ENCODE data around the gene EFEMP1. TPM values are rescaled to one million over a fixed set of nuclear protein-coding genes. Genes with fewer than 3 reads are reported as not detected.

EFEMP1 gene
- total RNA-seq, 1 experiment from 2014 or later = 0.34 TPM

DNA sequence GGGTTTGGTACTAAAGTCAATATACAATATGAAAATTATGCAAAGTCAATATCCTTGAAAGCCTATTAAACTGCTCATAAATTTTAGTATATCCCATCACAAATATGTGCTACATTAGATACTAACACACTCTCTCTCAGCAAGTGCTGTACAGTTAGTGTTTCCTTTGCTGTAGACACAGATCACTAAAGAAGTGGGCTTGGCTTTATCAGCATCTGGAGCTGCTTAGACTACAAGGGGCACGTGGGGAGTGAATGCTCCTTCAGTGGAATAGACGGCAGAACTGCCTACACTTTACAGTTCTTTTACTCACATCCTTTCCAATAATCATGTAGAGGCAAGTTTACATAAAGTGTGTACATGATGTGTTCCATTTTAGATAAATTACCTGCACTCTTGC, 26.0 kb upstream of the EFEMP1 start:
- Histone ChIP-seq H3K4me3 (replicated peaks in 1 of 2; ENCODE audit: low read depth in 1 of 2, low read length in 2 of 2) (no peak overlapping the region), H3K4me1 (ENCODE audit: control insufficient read depth in 1 of 2, insufficient read depth in 2 of 2, low read length in 2 of 2) (no peaks in the 10 kb centered on the region), H3K36me3 (ENCODE audit: control insufficient read depth in 1 of 2, insufficient read depth in 2 of 2, low read length in 2 of 2) (no peaks in the 10 kb centered on the region), H4K20me1 (ENCODE audit: insufficient read depth) (no peaks in the 10 kb centered on the region), H3K9ac (ENCODE audit: low read length) (no peak overlapping the region), H3K27ac (ENCODE audit: low read depth, low read length) (no peak overlapping the region), H3K9me3 (ENCODE audit: control insufficient read depth in 1 of 2, insufficient read depth in 1 of 2, low read depth in 1 of 2, low read length in 2 of 2) (no peaks in the 10 kb centered on the region), H3K79me2 (ENCODE audit: insufficient read depth, low read length) (no peaks in the 10 kb centered on the region), H3K9me2 (ENCODE audit: insufficient read depth) (no peaks in the 10 kb centered on the region), H3K27me3 (ENCODE audit: insufficient read depth, low read length) (no peaks in the 10 kb centered on the region), H3K4me2 (ENCODE audit: low read length) (no peak overlapping the region), H2AFZ (ENCODE audit: low read depth, low read length, poor library complexity, severe bottlenecking) (no peak overlapping the region)
- no TSS peak for BruUV-seq (replicated peaks)
- ATAC-seq (no peak), DNase-seq (ENCODE audit: low read depth, low spot score) (no peak)
- intact Hi-C loops (cut with micrococcal nuclease) = no loop called here
- CTCF ChIA-PET = no interaction called here
- POLR2A ChIA-PET = no interaction called here
- TF ChIP-seq, protein P1, sequence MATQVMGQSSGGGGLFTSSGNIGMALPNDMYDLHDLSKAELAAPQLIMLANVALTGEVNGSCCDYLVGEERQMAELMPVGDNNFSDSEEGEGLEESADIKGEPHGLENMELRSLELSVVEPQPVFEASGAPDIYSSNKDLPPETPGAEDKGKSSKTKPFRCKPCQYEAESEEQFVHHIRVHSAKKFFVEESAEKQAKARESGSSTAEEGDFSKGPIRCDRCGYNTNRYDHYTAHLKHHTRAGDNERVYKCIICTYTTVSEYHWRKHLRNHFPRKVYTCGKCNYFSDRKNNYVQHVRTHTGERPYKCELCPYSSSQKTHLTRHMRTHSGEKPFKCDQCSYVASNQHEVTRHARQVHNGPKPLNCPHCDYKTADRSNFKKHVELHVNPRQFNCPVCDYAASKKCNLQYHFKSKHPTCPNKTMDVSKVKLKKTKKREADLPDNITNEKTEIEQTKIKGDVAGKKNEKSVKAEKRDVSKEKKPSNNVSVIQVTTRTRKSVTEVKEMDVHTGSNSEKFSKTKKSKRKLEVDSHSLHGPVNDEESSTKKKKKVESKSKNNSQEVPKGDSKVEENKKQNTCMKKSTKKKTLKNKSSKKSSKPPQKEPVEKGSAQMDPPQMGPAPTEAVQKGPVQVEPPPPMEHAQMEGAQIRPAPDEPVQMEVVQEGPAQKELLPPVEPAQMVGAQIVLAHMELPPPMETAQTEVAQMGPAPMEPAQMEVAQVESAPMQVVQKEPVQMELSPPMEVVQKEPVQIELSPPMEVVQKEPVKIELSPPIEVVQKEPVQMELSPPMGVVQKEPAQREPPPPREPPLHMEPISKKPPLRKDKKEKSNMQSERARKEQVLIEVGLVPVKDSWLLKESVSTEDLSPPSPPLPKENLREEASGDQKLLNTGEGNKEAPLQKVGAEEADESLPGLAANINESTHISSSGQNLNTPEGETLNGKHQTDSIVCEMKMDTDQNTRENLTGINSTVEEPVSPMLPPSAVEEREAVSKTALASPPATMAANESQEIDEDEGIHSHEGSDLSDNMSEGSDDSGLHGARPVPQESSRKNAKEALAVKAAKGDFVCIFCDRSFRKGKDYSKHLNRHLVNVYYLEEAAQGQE (IDR thresholded peaks at IDR 0.05; ENCODE audit: low read depth) = no peak
- TF ChIP-seq, protein P2, sequence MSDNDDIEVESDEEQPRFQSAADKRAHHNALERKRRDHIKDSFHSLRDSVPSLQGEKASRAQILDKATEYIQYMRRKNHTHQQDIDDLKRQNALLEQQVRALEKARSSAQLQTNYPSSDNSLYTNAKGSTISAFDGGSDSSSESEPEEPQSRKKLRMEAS (IDR thresholded peaks at IDR 0.05) = no peak
- TF ChIP-seq EZH2 (IDR thresholded peaks at IDR 0.05) = no peak
- no peak for TF ChIP-seq JUND (IDR thresholded peaks at IDR 0.05)
- TF ChIP-seq, protein P3, sequence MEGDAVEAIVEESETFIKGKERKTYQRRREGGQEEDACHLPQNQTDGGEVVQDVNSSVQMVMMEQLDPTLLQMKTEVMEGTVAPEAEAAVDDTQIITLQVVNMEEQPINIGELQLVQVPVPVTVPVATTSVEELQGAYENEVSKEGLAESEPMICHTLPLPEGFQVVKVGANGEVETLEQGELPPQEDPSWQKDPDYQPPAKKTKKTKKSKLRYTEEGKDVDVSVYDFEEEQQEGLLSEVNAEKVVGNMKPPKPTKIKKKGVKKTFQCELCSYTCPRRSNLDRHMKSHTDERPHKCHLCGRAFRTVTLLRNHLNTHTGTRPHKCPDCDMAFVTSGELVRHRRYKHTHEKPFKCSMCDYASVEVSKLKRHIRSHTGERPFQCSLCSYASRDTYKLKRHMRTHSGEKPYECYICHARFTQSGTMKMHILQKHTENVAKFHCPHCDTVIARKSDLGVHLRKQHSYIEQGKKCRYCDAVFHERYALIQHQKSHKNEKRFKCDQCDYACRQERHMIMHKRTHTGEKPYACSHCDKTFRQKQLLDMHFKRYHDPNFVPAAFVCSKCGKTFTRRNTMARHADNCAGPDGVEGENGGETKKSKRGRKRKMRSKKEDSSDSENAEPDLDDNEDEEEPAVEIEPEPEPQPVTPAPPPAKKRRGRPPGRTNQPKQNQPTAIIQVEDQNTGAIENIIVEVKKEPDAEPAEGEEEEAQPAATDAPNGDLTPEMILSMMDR (IDR thresholded peaks at IDR 0.05 in 2 of 3, conservative IDR thresholded peaks at IDR 0.05 in 1 of 3; ENCODE audit: borderline replicate concordance in 1 of 3, insufficient read depth in 1 of 3, low read depth in 2 of 3, low read length in 2 of 3) = no peak
- no peak for TF ChIP-seq SP1 (IDR thresholded peaks at IDR 0.05; ENCODE audit: low read depth)
- TF ChIP-seq POLR2A (IDR thresholded peaks at IDR 0.05; ENCODE audit: borderline replicate concordance, extremely low read depth, insufficient read depth, insufficient read length) = no peak
- TF ChIP-seq, protein P4, sequence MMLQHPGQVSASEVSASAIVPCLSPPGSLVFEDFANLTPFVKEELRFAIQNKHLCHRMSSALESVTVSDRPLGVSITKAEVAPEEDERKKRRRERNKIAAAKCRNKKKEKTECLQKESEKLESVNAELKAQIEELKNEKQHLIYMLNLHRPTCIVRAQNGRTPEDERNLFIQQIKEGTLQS (IDR thresholded peaks at IDR 0.05) = no peak
- no peak for TF ChIP-seq CBX3 (IDR thresholded peaks at IDR 0.05; ENCODE audit: low read depth)
- RAD21 ChIA-PET (ENCODE audit: low non-redundant PET in 1 of 2, low total read pairs in 2 of 2, uncharacterized antibody in 2 of 2, unreplicated experiment in 2 of 2) = no interaction called here
